ENCODE measurements around the gene NDUFB11. TPM values are rescaled to one million over a fixed set of nuclear protein-coding genes. Genes with fewer than 3 reads are reported as not detected.

NDUFB11 gene
- total RNA-seq, 2 experiments from 2014 or later: 92.9 to 103 TPM

GRCh38 chrX:47158781-47159180 lies 14.3 kb upstream of the NDUFB11 start:
- ChIA-PET CTCF (interaction anchor here (0.7 kb wide), 1 partner anchor 472 kb away, joined by 3 read pairs; no protein-coding TSS in a partner anchor), POLR2A (interaction anchor here (0.8 kb wide), 1 partner anchor 14 kb away, joined by 3 read pairs; the partner anchor contains the start of genes NDUFB11 and RBM10)
- Mint-ChIP-seq H3K9me3 (ENCODE audit: insufficient read depth) (no peaks in the 10 kb centered on the region), H3K27ac (no peak overlapping the region), H3K27me3 (ENCODE audit: low read depth) (no peaks in the 10 kb centered on the region), H3K36me3 (ENCODE audit: low read depth) (peaks cover 36% of the 10 kb centered on the region), H3K4me3 (no peak overlapping the region), H3K4me1 (ENCODE audit: low read depth) (peaks cover 3% of the 10 kb centered on the region)
- DNase-seq (no peak), ATAC-seq (no peak)

DNA sequence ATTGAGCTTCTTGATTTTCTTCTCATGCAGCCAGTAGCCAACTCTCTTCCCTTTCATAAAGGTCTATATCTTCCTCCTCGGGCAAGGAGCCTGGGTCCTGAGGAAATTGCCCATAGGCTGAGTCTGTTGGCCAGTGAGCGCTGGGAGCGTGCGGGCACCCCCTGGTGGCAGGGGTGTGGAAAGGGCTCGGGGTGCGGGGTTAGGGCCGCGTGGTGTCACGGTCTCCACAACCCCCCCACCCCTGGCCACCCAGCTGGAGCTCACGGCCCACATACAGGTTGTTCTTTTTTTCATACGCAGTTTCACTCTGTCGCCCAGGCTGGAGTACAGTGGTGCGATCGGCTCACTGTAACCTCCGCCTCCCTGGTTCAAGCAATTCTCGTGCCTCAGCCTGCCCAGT lies 13.6 kb upstream of the NDUFB11 start:
- H3K27ac Mint-ChIP-seq: no peak overlapping the region
- H3K9me3 Mint-ChIP-seq (ENCODE audit: insufficient read depth): no peaks in the 10 kb centered on the region
- peaks cover 35% of the 10 kb centered on the region for H3K36me3 Mint-ChIP-seq (ENCODE audit: low read depth)
- DNase-seq (no peak), ATAC-seq (no peak)
- no peaks in the 10 kb centered on the region for H3K27me3 Mint-ChIP-seq (ENCODE audit: low read depth)
- POLR2A ChIA-PET: interaction anchor here (0.8 kb wide), 1 partner anchor 13 kb away, joined by 3 read pairs; the partner anchor contains the start of genes NDUFB11 and RBM10
- H3K4me1 Mint-ChIP-seq (ENCODE audit: low read depth): peaks cover 3% of the 10 kb centered on the region
- CTCF ChIA-PET: no interaction called here
- H3K4me3 Mint-ChIP-seq: no peak overlapping the region

GRCh38 chrX:47156611-47157520 lies 12.4 kb upstream of the NDUFB11 start:
- ChIA-PET CTCF (no interaction called here), POLR2A (interaction anchor here (0.6 kb wide), 2 partner anchors 67 to 1758 kb away, joined by 3 to 5 read pairs; no protein-coding TSS in a partner anchor)
- Mint-ChIP-seq H3K36me3 (ENCODE audit: low read depth) (peaks cover 29% of the 10 kb centered on the region), H3K27me3 (ENCODE audit: low read depth) (no peaks in the 10 kb centered on the region), H3K27ac (no peak overlapping the region), H3K4me1 (ENCODE audit: low read depth) (peaks cover 3% of the 10 kb centered on the region), H3K4me3 (no peak overlapping the region), H3K9me3 (ENCODE audit: insufficient read depth) (no peaks in the 10 kb centered on the region)
- ATAC-seq: no peak
- DNase-seq: no peak

- CTCF ChIA-PET: no interaction called here
- Mint-ChIP-seq H3K27me3 (ENCODE audit: low read depth) (no peaks in the 10 kb centered on the region), H3K27ac (no peak overlapping the region), H3K4me3 (no peak overlapping the region), H3K36me3 (ENCODE audit: low read depth) (peaks cover 23% of the 10 kb centered on the region), H3K9me3 (ENCODE audit: insufficient read depth) (no peaks in the 10 kb centered on the region), H3K4me1 (ENCODE audit: low read depth) (peaks cover 16% of the 10 kb centered on the region)
- POLR2A ChIA-PET: no interaction called here
- no peak for DNase-seq
- no peak for ATAC-seq
Observed at GRCh38 chrX:47151435-47151834, 6.9 kb upstream of the NDUFB11 start.

DNA sequence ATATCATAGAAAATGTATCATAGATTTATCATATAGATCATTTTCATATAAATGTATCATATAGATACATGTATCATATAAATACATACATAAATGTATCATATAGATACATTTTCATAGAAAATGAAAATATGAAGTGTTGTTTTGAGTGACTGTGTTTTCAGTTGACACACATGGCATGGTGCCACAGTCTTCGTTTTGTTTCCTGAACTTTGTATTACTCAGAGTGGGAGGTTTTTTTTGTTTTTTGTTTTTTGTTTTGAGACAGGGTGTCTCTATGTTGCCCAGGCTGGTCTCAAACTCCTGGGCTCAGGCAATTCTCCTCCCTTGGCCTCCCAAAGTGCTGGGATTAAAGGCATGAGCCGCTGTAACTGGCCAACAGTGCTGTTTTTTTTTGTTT lies 4.4 kb upstream of the NDUFB11 start:
- Mint-ChIP-seq H3K9me3 (ENCODE audit: insufficient read depth) (no peaks in the 10 kb centered on the region), H3K27me3 (ENCODE audit: low read depth) (no peaks in the 10 kb centered on the region), H3K27ac (no peak overlapping the region), H3K4me1 (ENCODE audit: low read depth) (peaks cover 16% of the 10 kb centered on the region), H3K4me3 (no peak overlapping the region), H3K36me3 (ENCODE audit: low read depth) (peaks cover 24% of the 10 kb centered on the region)
- ATAC-seq: no peak
- no peak for DNase-seq
- ChIA-PET POLR2A (no interaction called here), CTCF (no interaction called here)

DNA sequence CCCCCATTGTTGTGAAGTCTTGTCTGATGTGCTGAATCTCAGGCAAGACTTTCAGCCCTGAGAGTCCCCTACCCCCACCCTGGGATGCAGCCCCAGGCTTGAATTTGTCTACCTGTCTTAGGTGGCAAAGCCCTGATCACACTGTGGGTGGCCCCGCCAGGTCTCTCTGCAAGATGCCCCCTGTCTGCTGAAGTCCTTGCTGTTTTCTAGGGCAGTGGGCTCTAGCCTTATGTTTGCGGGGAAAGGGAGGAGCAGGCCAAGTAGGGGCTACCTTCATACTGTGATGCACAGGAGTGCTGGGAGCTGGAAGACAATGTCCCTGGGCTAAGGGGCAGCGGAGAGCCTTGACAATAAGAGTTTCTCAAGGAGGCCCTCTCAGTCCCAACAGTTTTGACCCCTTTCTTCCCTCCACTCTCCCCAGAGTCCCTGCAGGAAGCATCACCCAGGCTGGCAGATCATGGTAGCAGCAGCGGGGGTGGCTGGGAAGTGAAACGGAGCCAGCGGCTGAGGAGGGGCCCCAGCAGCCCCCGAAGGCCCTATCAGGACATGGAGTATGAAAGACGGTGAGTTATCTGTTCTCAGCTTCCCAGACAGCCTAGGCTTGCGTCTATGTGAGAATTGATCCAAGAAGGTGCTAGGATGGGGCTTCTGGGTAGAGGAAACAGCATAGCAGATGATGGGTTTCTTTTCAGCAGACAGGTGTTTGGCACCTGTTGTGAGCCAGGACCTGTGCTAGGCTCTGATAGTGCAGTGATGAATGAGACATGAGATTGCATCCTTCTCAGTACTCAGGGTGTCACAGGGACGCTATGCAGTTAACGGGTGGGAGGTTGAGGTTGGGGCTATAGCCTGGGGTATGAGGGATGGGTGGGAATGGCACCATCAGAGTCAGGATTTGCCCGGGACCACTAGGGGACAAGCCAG lies 2.7 kb upstream of the NDUFB11 start:
- CTCF ChIA-PET: no interaction called here
- Mint-ChIP-seq H3K4me1 (ENCODE audit: low read depth) (peaks cover 29% of the 10 kb centered on the region), H3K27ac (no peak overlapping the region), H3K9me3 (ENCODE audit: insufficient read depth) (no peaks in the 10 kb centered on the region), H3K36me3 (ENCODE audit: low read depth) (peaks cover 35% of the 10 kb centered on the region), H3K27me3 (ENCODE audit: low read depth) (no peaks in the 10 kb centered on the region), H3K4me3 (peak overlapping the region; percentile 98)
- POLR2A ChIA-PET: no interaction called here
- ATAC-seq: no peak
- DNase-seq: no peak

GRCh38 chrX:47146121-47146935 lies 1.8 kb upstream of the NDUFB11 start:
- Mint-ChIP-seq H3K4me1 (ENCODE audit: low read depth) (peaks cover 34% of the 10 kb centered on the region), H3K27ac (peak overlapping the region; percentile 99), H3K36me3 (ENCODE audit: low read depth) (peaks cover 40% of the 10 kb centered on the region), H3K27me3 (ENCODE audit: low read depth) (no peaks in the 10 kb centered on the region), H3K4me3 (peak overlapping the region; percentile 98), H3K9me3 (ENCODE audit: insufficient read depth) (no peaks in the 10 kb centered on the region)
- CTCF ChIA-PET: no interaction called here
- no peak for ATAC-seq
- POLR2A ChIA-PET: no interaction called here
- DNase-seq: no peak

GRCh38 chrX:47145395-47146120 lies 1.1 kb upstream of the NDUFB11 start:
- peaks cover 40% of the 10 kb centered on the region for H3K36me3 Mint-ChIP-seq (ENCODE audit: low read depth)
- DNase-seq: peak; percentile 21

DNA sequence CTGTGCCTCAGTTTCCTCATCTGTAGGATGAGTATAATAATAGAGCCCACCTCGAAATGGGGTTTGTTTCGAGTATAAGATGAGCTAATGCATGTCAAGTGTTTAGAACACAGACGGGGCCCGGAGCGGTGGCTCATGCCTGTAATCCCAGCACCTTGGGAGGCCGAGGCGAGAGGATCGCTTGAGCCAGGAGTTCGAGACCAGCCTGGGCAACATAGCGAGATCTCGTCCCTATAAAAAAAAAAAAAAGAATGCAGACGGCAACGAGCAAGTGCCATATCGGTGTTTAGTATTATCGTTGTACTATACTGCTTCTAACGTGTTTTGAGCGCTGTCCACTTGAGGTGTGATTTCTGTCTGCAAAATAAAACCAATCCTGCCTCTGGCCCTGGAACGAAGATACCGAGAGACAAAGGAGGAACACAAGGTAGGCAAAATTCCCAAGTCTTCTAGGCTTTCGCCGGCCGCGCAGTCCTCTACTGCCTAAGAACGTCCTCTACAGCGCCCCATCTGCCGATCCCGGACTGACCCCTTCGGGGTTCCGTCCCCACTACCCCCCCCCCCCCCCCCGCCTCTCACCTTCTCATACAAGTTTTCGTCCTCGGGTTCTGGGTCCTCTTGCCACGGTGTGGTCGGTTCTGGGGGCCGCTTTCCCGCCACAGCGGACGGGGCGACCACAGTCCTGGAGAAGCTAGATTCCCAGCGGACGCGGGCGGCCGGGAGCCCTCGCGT lies 442 bp downstream of the NDUFB11 start:
- ATAC-seq (no peak), DNase-seq (peak; percentile 45)
- H3K36me3 Mint-ChIP-seq (ENCODE audit: low read depth): peaks cover 42% of the 10 kb centered on the region
- peaks cover 30% of the 10 kb centered on the region for H3K4me1 Mint-ChIP-seq (ENCODE audit: low read depth)
- ChIA-PET CTCF (interaction anchor here (0.6 to 1.4 kb wide), 5 partner anchors 9 to 54 kb away, joined by 3 to 8 read pairs (median 4); no protein-coding TSS in a partner anchor), POLR2A (interaction anchor here (0.5 to 3.1 kb wide), 13 partner anchors 9 to 515 kb away, joined by 3 to 15 read pairs (median 4); partner anchors contain the start of genes CDK16 and USP11)
- no peaks in the 10 kb centered on the region for H3K27me3 Mint-ChIP-seq (ENCODE audit: low read depth)
- H3K4me3 Mint-ChIP-seq: peak overlapping the region; percentile 98
- peak overlapping the region; percentile 99 for H3K27ac Mint-ChIP-seq
- H3K9me3 Mint-ChIP-seq (ENCODE audit: insufficient read depth): no peaks in the 10 kb centered on the region

More at GRCh38 chrX:47145395-47146120, 1.1 kb upstream of the NDUFB11 start:
- CTCF ChIA-PET: interaction anchor here (0.8 to 1.4 kb wide), 7 partner anchors 11 to 410 kb away, joined by 3 to 8 read pairs (median 3); no protein-coding TSS in a partner anchor
- Mint-ChIP-seq H3K27me3 (ENCODE audit: low read depth) (no peaks in the 10 kb centered on the region), H3K9me3 (ENCODE audit: insufficient read depth) (no peaks in the 10 kb centered on the region), H3K27ac (peak overlapping the region; percentile 99), H3K4me1 (ENCODE audit: low read depth) (peaks cover 33% of the 10 kb centered on the region), H3K4me3 (peak overlapping the region; percentile 98)
- POLR2A ChIA-PET: interaction anchor here (1.0 to 3.1 kb wide), 12 partner anchors 11 to 1796 kb away, joined by 3 to 15 read pairs (median 4); partner anchors contain the start of genes CDK16 and RP2
- peak; percentile 37 for ATAC-seq

GRCh38 chrX:47138171-47138570 lies 6.3 kb downstream of the NDUFB11 start:
- Mint-ChIP-seq H3K4me3 (no peak overlapping the region), H3K27ac (no peak overlapping the region)
- CTCF ChIA-PET: no interaction called here

More at GRCh38 chrX:47138171-47138570, 6.3 kb downstream of the NDUFB11 start:
- Mint-ChIP-seq H3K4me1 (ENCODE audit: low read depth) (peaks cover 14% of the 10 kb centered on the region), H3K9me3 (ENCODE audit: insufficient read depth) (no peaks in the 10 kb centered on the region), H3K27me3 (ENCODE audit: low read depth) (no peaks in the 10 kb centered on the region), H3K36me3 (ENCODE audit: low read depth) (peaks cover 21% of the 10 kb centered on the region)
- POLR2A ChIA-PET: no interaction called here
- DNase-seq: no peak
- ATAC-seq: no peak
